ENCODE data around the gene EPB41. TPM values are rescaled to one million over a fixed set of nuclear protein-coding genes. Genes with fewer than 3 reads are reported as not detected.
"Not testable (repeated sequence)": the region's sequence is repeated elsewhere in the genome, so short reads cannot be mapped to it uniquely, and the experiment has no call there.

The EPB41 gene
- total RNA-seq, 4 donors from 2014 or later: 16.7 to 30.8 (median 21.7) TPM

GRCh38 chr1:29129916-29130315 lies 215.5 kb downstream of the EPB41 start:
- no peaks in the 10 kb centered on the region for H3K36me3 ChIP-seq
- TF ChIP-seq POLR2A (IDR thresholded peaks at IDR 0.05): no peak
- no peak for TF ChIP-seq POLR2AphosphoS5 (IDR thresholded peaks at IDR 0.05)
- TF ChIP-seq EP300 (IDR thresholded peaks at IDR 0.05): no peak
- TF ChIP-seq CTCF (IDR thresholded peaks at IDR 0.05): no peak
- no peak overlapping the region for H3K4me3 ChIP-seq
- peaks cover 0 to 24% (median 4%) of the 10 kb centered on the region in 3 donors for H3K4me1 ChIP-seq
- no peaks in the 10 kb centered on the region for H3K9me3 ChIP-seq
- no peak overlapping the region for H3K27ac ChIP-seq
- WGBS, 2 donors (ENCODE audit: low coverage in 1 of 2): 73 to 74% methylated on average over 3 of the region's 5 CpGs
- ATAC-seq: no peak
- H3K27me3 ChIP-seq: no peaks in the 10 kb centered on the region

GRCh38 chr1:29131056-29131455 lies 216.7 kb downstream of the EPB41 start:
- peaks cover 0 to 16% (median 0%) of the 10 kb centered on the region in 3 donors for H3K4me1 ChIP-seq
- not testable (repeated sequence) for ATAC-seq, H3K9me3 ChIP-seq, H3K27ac ChIP-seq, H3K4me3 ChIP-seq, H3K36me3 ChIP-seq, H3K27me3 ChIP-seq
- WGBS, 2 donors (ENCODE audit: low coverage in 1 of 2): no CpG with 5 or more reads among the region's 29 CpGs

- WGBS, 2 donors (ENCODE audit: low coverage in 1 of 2): 30 to 51% methylated on average over 2 to 18 of the region's 55 CpGs
- Histone ChIP-seq H3K9me3 (no peaks in the 10 kb centered on the region), H3K36me3 (no peaks in the 10 kb centered on the region), H3K27ac (no peak overlapping the region), H3K4me1 (peaks cover 0 to 24% (median 0%) of the 10 kb centered on the region in 3 donors), H3K4me3 (peak overlapping the region in 1 of 2 donors; percentile 18), H3K27me3 (no peaks in the 10 kb centered on the region)
- ATAC-seq: no peak
- TF ChIP-seq POLR2A (IDR thresholded peaks at IDR 0.05) (no peak), POLR2AphosphoS5 (IDR thresholded peaks at IDR 0.05) (no peak), CTCF (IDR thresholded peaks at IDR 0.05) (no peak), EP300 (IDR thresholded peaks at IDR 0.05) (no peak)
Observed at GRCh38 chr1:29133861-29134694, 219.7 kb downstream of the EPB41 start.

GRCh38 chr1:29134695-29135028 lies 220.3 kb downstream of the EPB41 start:
- WGBS, 2 donors (ENCODE audit: low coverage in 1 of 2): 69% methylated on average over 7 of the region's 10 CpGs; no CpG with 5 or more reads in 1 of the 2 donors
- ATAC-seq: no peak
- Histone ChIP-seq H3K4me1 (peaks cover 0 to 24% (median 0%) of the 10 kb centered on the region in 3 donors), H3K27ac (no peak overlapping the region), H3K4me3 (peak overlapping the region in 1 of 2 donors; percentile 18), H3K9me3 (no peaks in the 10 kb centered on the region), H3K36me3 (no peaks in the 10 kb centered on the region), H3K27me3 (no peaks in the 10 kb centered on the region)
- no peak for TF ChIP-seq POLR2AphosphoS5 (IDR thresholded peaks at IDR 0.05)
- TF ChIP-seq CTCF (IDR thresholded peaks at IDR 0.05): no peak
- TF ChIP-seq POLR2A (IDR thresholded peaks at IDR 0.05): no peak
- TF ChIP-seq EP300 (IDR thresholded peaks at IDR 0.05): no peak

GRCh38 chr1:29136391-29136915 lies 222.1 kb downstream of the EPB41 start:
- TF ChIP-seq CTCF (IDR thresholded peaks at IDR 0.05) (no peak), POLR2AphosphoS5 (IDR thresholded peaks at IDR 0.05) (no peak), EP300 (IDR thresholded peaks at IDR 0.05) (no peak), POLR2A (IDR thresholded peaks at IDR 0.05) (no peak)
- H3K4me3 ChIP-seq: no peak overlapping the region
- ATAC-seq: no peak
- peaks cover 0 to 24% (median 0%) of the 10 kb centered on the region in 3 donors for H3K4me1 ChIP-seq
- no peaks in the 10 kb centered on the region for H3K36me3 ChIP-seq
- no peak overlapping the region for H3K27ac ChIP-seq
- no peaks in the 10 kb centered on the region for H3K27me3 ChIP-seq
- no peaks in the 10 kb centered on the region for H3K9me3 ChIP-seq
- 30 to 38% methylated on average over 9 to 12 of the region's 14 CpGs for WGBS, 2 donors (ENCODE audit: low coverage in 1 of 2)
